WTC11 (cell line): Measurements from ENCODE around the gene KANTR. TPM values are rescaled to one million over a fixed set of nuclear protein-coding genes. Genes with fewer than 3 reads are reported as not detected.

ENCODE experiments used
- ATAC-seq: fragments of 200-7000 bp; cut with Tn5 transposase; 2 replicates; pipeline ENCODE4 v1.10.0; 2021; ENCODE audit warnings: mild to moderate bottlenecking, moderate library complexity
- CTCF ChIA-PET: fragments of 300-600 bp; sonication (Branson Sonifier 250); formaldehyde crosslinking; loops from one replicate; lab custom pipeline; 2021; ENCODE audit warnings: antibody characterized with exemption; lab: Charles Lee
- POLR2A ChIA-PET: fragments of 350-600 bp; sonication (Branson Sonifier 250); formaldehyde crosslinking; loops from one replicate; lab custom pipeline; 2021; ENCODE audit warnings: antibody characterized with exemption; lab: Charles Lee
- DNase-seq: peaks from one replicate; pipeline ENCODE4 v3.0.0; 2021; ENCODE audit warnings: low spot score
- H3K27ac Mint-ChIP-seq: 2 replicates; pipeline ENCODE4 v1.8.0; 2021; ENCODE audit warnings: mixed read lengths
- H3K27me3 Mint-ChIP-seq: 2 replicates; pipeline ENCODE4 v1.8.0; 2021; ENCODE audit warnings: low read depth, mild to moderate bottlenecking, moderate library complexity, mixed read lengths
- H3K36me3 Mint-ChIP-seq: 2 replicates; pipeline ENCODE4 v1.8.0; 2021; ENCODE audit warnings: mixed read lengths
- H3K4me1 Mint-ChIP-seq: 2 replicates; pipeline ENCODE4 v1.8.0; 2022; ENCODE audit warnings: mixed read lengths
- H3K4me3 Mint-ChIP-seq: 2 replicates; pipeline ENCODE4 v1.8.0; 2021; ENCODE audit warnings: mild to moderate bottlenecking, moderate library complexity, mixed read lengths
- H3K9me3 Mint-ChIP-seq: 2 replicates; pipeline ENCODE4 v1.8.0; 2021; ENCODE audit warnings: mixed read lengths
- ATF3 ChIP-seq: sonication (generic); formaldehyde crosslinking; conservative IDR thresholded peaks from 2 replicates; pipeline ENCODE4 v1.8.1; 2022; ENCODE audit warnings: mild to moderate bottlenecking, missing genetic modification reagents
- ATF6 ChIP-seq: sonication (generic); formaldehyde crosslinking; IDR thresholded peaks from 2 replicates; pipeline ENCODE4 v1.8.1; 2023; ENCODE audit warnings: mild to moderate bottlenecking, missing genetic modification reagents
- CBFB ChIP-seq: sonication (generic); formaldehyde crosslinking; IDR thresholded peaks from 2 replicates; pipeline ENCODE4 v1.8.1; 2022; ENCODE audit warnings: mild to moderate bottlenecking, low read depth, missing genetic modification reagents
- CREB1 ChIP-seq: sonication (generic); formaldehyde crosslinking; IDR thresholded peaks from 2 replicates; pipeline ENCODE4 v1.8.0; 2023; ENCODE audit warnings: mild to moderate bottlenecking, missing genetic modification reagents
- CREM ChIP-seq: sonication (generic); formaldehyde crosslinking; IDR thresholded peaks from 2 replicates; pipeline ENCODE4 v1.8.1; 2022; ENCODE audit warnings: mild to moderate bottlenecking, missing genetic modification reagents, moderate library complexity
- ESRRA ChIP-seq: sonication (generic); formaldehyde crosslinking; IDR thresholded peaks from 2 replicates; pipeline ENCODE4 v1.8.1; 2022; ENCODE audit warnings: mild to moderate bottlenecking, missing genetic modification reagents, borderline replicate concordance
- ETV6 ChIP-seq: sonication (generic); formaldehyde crosslinking; IDR thresholded peaks from 2 replicates; pipeline ENCODE4 v1.8.1; 2022; ENCODE audit warnings: mild to moderate bottlenecking, missing genetic modification reagents
- GRHL2 ChIP-seq: fragments of 250-450 bp; sonication (Bioruptor Pico); IDR thresholded peaks from 2 replicates; pipeline ENCODE4 v1.8.0; 2022; ENCODE audit warnings: mild to moderate bottlenecking, moderate library complexity; ENCODE audit not compliant: insufficient replicate concordance, severe bottlenecking
- MXD4 ChIP-seq: fragments of 250-450 bp; sonication (Bioruptor Pico); IDR thresholded peaks from 2 replicates; pipeline ENCODE4 v1.8.0; 2021; ENCODE audit warnings: mild to moderate bottlenecking, moderate library complexity, borderline replicate concordance
- OVOL2 ChIP-seq: fragments of 250-450 bp; sonication (Bioruptor Pico); IDR thresholded peaks from 2 replicates; pipeline ENCODE4 v1.9.0; 2021; ENCODE audit warnings: mild to moderate bottlenecking, borderline replicate concordance
- PRRX2 ChIP-seq: fragments of 250-450 bp; sonication (Bioruptor Pico); IDR thresholded peaks from 2 replicates; pipeline ENCODE4 v1.8.0; 2021; ENCODE audit warnings: mild to moderate bottlenecking
- RELA ChIP-seq: sonication (generic); formaldehyde crosslinking; IDR thresholded peaks from 2 replicates; pipeline ENCODE4 v1.8.1; 2022; ENCODE audit warnings: missing genetic modification reagents, mild to moderate bottlenecking, borderline replicate concordance
- TP53 ChIP-seq: sonication (generic); formaldehyde crosslinking; IDR thresholded peaks from 2 replicates; pipeline ENCODE4 v1.8.1; 2023; ENCODE audit warnings: mild to moderate bottlenecking, missing genetic modification reagents
- ZBTB21 ChIP-seq: sonication (generic); formaldehyde crosslinking; IDR thresholded peaks from 2 replicates; pipeline ENCODE4 v1.8.1; 2023; ENCODE audit warnings: mild to moderate bottlenecking, missing genetic modification reagents, borderline replicate concordance
- ZBTB43 ChIP-seq: sonication (generic); formaldehyde crosslinking; IDR thresholded peaks from 2 replicates; pipeline ENCODE4 v1.8.1; 2023; ENCODE audit warnings: mild to moderate bottlenecking, missing genetic modification reagents
- ZNF396 ChIP-seq: fragments of 250-450 bp; sonication (Bioruptor Pico); IDR thresholded peaks from 2 replicates; pipeline ENCODE4 v1.8.0; 2021; ENCODE audit warnings: mild to moderate bottlenecking, moderate library complexity, borderline replicate concordance
- total RNA-seq: library from RNA; stranded (reverse); gene quantifications from 3 replicates; pipeline ENCODE4 v1.2.3, GENCODE V29; 2021
- TF ChIP-seq, protein P1 (sequence below): sonication (generic); formaldehyde crosslinking; IDR thresholded peaks from 2 replicates; pipeline ENCODE4 v1.8.0; 2022; ENCODE audit warnings: mild to moderate bottlenecking, missing genetic modification reagents
- TF ChIP-seq, protein P2 (sequence below): sonication (generic); formaldehyde crosslinking; IDR thresholded peaks from 2 replicates; pipeline ENCODE4 v1.8.0; 2022; ENCODE audit warnings: mild to moderate bottlenecking, missing genetic modification reagents
- TF ChIP-seq, protein P3 (sequence below): fragments of 200-600 bp; IDR thresholded peaks from 2 replicates; pipeline ENCODE4 v1.8.0; 2022; ENCODE audit warnings: antibody characterized with exemption
- TF ChIP-seq, protein P4 (sequence below): sonication (generic); formaldehyde crosslinking; IDR thresholded peaks from 2 replicates; pipeline ENCODE4 v1.8.1; 2023; ENCODE audit warnings: mild to moderate bottlenecking, missing genetic modification reagents, moderate library complexity

The KANTR gene
- total RNA-seq, 1 experiment from 2014 or later = 14.0 TPM

DNA sequence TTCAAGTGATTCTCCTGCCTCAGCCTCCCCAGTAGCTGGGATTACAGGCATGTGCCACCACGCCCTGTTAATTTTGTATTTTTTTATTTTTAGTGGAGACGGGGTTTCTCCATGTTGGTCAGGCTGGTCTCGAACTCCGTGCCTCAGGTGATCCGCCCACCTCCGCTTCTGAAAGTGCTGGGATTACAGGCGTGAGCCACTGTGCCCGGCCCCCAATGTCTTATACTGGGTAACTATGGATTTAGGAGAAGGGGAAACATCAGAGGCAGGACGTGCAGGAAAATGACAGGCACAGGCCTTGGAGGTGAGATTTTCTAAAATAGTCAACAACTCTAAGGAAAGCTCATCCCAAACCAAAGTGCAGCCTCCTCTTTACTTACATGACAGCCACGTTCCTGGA is 22.9 kb upstream of the KANTR start (continued):
- TF ChIP-seq ATF6 (CRISPR knock-in tag) (no peak), CBFB (no peak), TP53 (CRISPR knock-in tag) (no peak)
- TF ChIP-seq, protein P1, sequence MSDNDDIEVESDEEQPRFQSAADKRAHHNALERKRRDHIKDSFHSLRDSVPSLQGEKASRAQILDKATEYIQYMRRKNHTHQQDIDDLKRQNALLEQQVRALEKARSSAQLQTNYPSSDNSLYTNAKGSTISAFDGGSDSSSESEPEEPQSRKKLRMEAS (CRISPR knock-in tag) = no peak
- TF ChIP-seq, all 79 proteins: peak for 0

GRCh38 chrX:53071604-53072417 is 22.1 kb upstream of the KANTR start:
- CTCF ChIA-PET = interaction anchor here (1.0 to 2.0 kb wide), 3 partner anchors 10 to 17 kb away, joined by 3 to 9 read pairs (median 6); partner anchors contain the start of gene TSPYL2
- ATAC-seq = peak; percentile 82
- peak overlapping the region; percentile 80 for H3K4me3 Mint-ChIP-seq
- H3K4me1 Mint-ChIP-seq = peaks cover 14% of the 10 kb centered on the region
- POLR2A ChIA-PET = no interaction called here
- DNase-seq = peak; percentile 55
- no peaks in the 10 kb centered on the region for H3K9me3 Mint-ChIP-seq
- no peaks in the 10 kb centered on the region for H3K36me3 Mint-ChIP-seq
- H3K27ac Mint-ChIP-seq = no peak overlapping the region
- TF ChIP-seq, protein P2, sequence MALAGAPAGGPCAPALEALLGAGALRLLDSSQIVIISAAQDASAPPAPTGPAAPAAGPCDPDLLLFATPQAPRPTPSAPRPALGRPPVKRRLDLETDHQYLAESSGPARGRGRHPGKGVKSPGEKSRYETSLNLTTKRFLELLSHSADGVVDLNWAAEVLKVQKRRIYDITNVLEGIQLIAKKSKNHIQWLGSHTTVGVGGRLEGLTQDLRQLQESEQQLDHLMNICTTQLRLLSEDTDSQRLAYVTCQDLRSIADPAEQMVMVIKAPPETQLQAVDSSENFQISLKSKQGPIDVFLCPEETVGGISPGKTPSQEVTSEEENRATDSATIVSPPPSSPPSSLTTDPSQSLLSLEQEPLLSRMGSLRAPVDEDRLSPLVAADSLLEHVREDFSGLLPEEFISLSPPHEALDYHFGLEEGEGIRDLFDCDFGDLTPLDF (CRISPR knock-in tag) = no peak
- TF ChIP-seq OVOL2 (CRISPR knock-in tag) (no peak), CREB1 (CRISPR knock-in tag) (no peak), GRHL2 (no peak), RELA (CRISPR knock-in tag) (no peak), ZNF396 (CRISPR knock-in tag) (no peak), TP53 (CRISPR knock-in tag) (no peak), ZBTB43 (CRISPR knock-in tag) (peak; percentile 72; the same call in 1 of the 2 replicates), PRRX2 (no peak)
- TF ChIP-seq, protein P3, sequence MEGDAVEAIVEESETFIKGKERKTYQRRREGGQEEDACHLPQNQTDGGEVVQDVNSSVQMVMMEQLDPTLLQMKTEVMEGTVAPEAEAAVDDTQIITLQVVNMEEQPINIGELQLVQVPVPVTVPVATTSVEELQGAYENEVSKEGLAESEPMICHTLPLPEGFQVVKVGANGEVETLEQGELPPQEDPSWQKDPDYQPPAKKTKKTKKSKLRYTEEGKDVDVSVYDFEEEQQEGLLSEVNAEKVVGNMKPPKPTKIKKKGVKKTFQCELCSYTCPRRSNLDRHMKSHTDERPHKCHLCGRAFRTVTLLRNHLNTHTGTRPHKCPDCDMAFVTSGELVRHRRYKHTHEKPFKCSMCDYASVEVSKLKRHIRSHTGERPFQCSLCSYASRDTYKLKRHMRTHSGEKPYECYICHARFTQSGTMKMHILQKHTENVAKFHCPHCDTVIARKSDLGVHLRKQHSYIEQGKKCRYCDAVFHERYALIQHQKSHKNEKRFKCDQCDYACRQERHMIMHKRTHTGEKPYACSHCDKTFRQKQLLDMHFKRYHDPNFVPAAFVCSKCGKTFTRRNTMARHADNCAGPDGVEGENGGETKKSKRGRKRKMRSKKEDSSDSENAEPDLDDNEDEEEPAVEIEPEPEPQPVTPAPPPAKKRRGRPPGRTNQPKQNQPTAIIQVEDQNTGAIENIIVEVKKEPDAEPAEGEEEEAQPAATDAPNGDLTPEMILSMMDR = peak; percentile 25; the same call in 1 of the 2 replicates
- no peaks in the 10 kb centered on the region; the same call in 1 of the 2 replicates for H3K27me3 Mint-ChIP-seq

- H3K36me3 Mint-ChIP-seq = no peaks in the 10 kb centered on the region
- peaks cover 14% of the 10 kb centered on the region for H3K4me1 Mint-ChIP-seq
- no peaks in the 10 kb centered on the region; the same call in 1 of the 2 replicates for H3K27me3 Mint-ChIP-seq
- ChIA-PET POLR2A (interaction anchor here (0.8 kb wide), 1 partner anchor 10 kb away, joined by 3 read pairs; the partner anchor contains the start of gene TSPYL2), CTCF (interaction anchor here (0.7 to 2.0 kb wide), 4 partner anchors 15 to 409 kb away, joined by 3 to 9 read pairs (median 4); no protein-coding TSS in a partner anchor)
- ATAC-seq = no peak
- H3K4me3 Mint-ChIP-seq = peak overlapping the region; percentile 80
- H3K9me3 Mint-ChIP-seq = no peaks in the 10 kb centered on the region
- H3K27ac Mint-ChIP-seq = no peak overlapping the region
- no peak for DNase-seq
- TF ChIP-seq, protein P4, sequence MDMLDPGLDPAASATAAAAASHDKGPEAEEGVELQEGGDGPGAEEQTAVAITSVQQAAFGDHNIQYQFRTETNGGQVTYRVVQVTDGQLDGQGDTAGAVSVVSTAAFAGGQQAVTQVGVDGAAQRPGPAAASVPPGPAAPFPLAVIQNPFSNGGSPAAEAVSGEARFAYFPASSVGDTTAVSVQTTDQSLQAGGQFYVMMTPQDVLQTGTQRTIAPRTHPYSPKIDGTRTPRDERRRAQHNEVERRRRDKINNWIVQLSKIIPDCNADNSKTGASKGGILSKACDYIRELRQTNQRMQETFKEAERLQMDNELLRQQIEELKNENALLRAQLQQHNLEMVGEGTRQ (CRISPR knock-in tag) = no peak
- TF ChIP-seq ETV6 (CRISPR knock-in tag) (no peak), CBFB (no peak), ZBTB21 (CRISPR knock-in tag) (no peak), ATF3 (CRISPR knock-in tag) (no peak), TP53 (CRISPR knock-in tag) (no peak), CREM (CRISPR knock-in tag) (no peak), MXD4 (CRISPR knock-in tag) (no peak), ESRRA (CRISPR knock-in tag) (no peak)
- TF ChIP-seq, protein P3 = no peak
Measured at GRCh38 chrX:53072418-53073114, 21.4 kb upstream of the KANTR start.
